Mesothelial cell of epicardium (in vitro differentiated cells): ENCODE results near the gene TMEM187. TPM values are rescaled to one million over a fixed set of nuclear protein-coding genes. Genes with fewer than 3 reads are reported as not detected.

Source experiments
- DNase-seq, 2 experiments: peaks; one replicate each; pipeline ENCODE4 v3.0.0; 2021; ENCODE audit warnings: low spot score in 2 of 2; ENCODE audit not compliant: unreplicated experiment in 2 of 2
- H3K27ac Mint-ChIP-seq: 2 replicates; pipeline ENCODE4 v1.8.0; 2021; ENCODE audit warnings: mixed read lengths
- H3K27me3 Mint-ChIP-seq: 2 replicates; pipeline ENCODE4 v1.8.0; 2021; ENCODE audit warnings: low read depth, mixed read lengths
- H3K36me3 Mint-ChIP-seq: 2 replicates; pipeline ENCODE4 v1.8.0; 2021; ENCODE audit warnings: mixed read lengths
- H3K4me1 Mint-ChIP-seq: 2 replicates; pipeline ENCODE4 v1.8.0; 2021; ENCODE audit warnings: mixed read lengths
- H3K4me3 Mint-ChIP-seq: 2 replicates; pipeline ENCODE4 v1.8.0; 2021; ENCODE audit warnings: mild to moderate bottlenecking, moderate library complexity, mixed read lengths
- H3K9me3 Mint-ChIP-seq: 2 replicates; pipeline ENCODE4 v1.8.0; 2021; ENCODE audit warnings: mixed read lengths
- total RNA-seq: library from RNA; stranded (reverse); gene quantifications from 3 replicates; pipeline ENCODE4 v1.2.1, GENCODE V29; 2021
- TF ChIP-seq, protein P1 (sequence below): fragments of 200-600 bp; sonication (generic); IDR thresholded peaks from one replicate; pipeline ENCODE4 v1.5.0; 2021; ENCODE audit warnings: antibody characterized with exemption; ENCODE audit not compliant: unreplicated experiment

The TMEM187 gene
- total RNA-seq, 1 donor from 2014 or later: 15.0 TPM

DNA sequence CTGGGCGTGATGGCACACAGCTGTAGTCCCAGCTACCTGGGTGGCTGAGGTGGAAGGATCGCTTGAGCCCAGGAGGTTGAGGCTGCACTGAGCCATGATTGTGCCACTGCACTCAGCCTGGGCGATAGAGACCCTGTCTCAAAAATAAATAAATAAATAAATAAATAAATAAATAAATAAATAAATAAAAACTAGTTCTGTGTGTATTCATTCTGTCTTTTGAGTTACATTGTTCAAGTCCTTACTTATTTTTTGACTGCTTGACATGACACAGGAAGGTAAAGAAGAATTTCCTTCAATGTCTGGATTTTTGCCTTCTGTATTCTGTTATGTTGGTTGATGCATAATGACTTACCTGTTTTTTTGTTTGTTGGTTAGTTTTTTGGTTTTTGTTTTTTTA is 35.5 kb upstream of the TMEM187 start:
- Mint-ChIP-seq H3K4me1 (peaks cover 5% of the 10 kb centered on the region), H3K4me3 (no peak overlapping the region), H3K27me3 (no peaks in the 10 kb centered on the region), H3K9me3 (peaks cover 3% of the 10 kb centered on the region), H3K36me3 (no peaks in the 10 kb centered on the region), H3K27ac (no peak overlapping the region)
- no peak for DNase-seq
- TF ChIP-seq, protein P1, sequence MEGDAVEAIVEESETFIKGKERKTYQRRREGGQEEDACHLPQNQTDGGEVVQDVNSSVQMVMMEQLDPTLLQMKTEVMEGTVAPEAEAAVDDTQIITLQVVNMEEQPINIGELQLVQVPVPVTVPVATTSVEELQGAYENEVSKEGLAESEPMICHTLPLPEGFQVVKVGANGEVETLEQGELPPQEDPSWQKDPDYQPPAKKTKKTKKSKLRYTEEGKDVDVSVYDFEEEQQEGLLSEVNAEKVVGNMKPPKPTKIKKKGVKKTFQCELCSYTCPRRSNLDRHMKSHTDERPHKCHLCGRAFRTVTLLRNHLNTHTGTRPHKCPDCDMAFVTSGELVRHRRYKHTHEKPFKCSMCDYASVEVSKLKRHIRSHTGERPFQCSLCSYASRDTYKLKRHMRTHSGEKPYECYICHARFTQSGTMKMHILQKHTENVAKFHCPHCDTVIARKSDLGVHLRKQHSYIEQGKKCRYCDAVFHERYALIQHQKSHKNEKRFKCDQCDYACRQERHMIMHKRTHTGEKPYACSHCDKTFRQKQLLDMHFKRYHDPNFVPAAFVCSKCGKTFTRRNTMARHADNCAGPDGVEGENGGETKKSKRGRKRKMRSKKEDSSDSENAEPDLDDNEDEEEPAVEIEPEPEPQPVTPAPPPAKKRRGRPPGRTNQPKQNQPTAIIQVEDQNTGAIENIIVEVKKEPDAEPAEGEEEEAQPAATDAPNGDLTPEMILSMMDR: no peak

DNA sequence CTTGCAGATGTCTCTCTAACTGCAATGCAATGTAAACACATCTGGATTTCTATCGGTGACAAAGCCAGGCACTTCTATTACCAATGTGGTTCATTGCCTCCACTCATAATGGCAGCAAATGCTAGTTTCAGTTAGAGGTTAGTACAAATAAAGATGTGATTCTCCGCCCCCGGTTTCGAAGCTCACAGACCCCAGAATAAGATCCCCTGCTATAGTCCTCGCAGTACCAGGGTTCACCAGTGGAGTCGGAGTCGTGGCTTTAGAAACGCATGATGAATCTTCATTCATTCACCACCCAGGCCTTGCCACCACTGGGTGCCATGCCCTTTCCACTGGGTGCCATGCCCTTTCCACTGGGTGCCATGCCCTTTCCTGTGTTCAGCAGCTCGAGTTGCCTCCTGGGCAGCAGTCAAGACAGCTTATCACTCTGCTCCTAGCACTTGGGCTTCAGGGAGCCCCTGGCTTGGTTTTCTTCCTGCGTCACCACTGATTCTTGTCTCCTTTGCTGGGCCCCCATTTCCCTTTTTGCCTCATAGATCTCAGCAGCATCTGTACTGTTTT is 34.2 kb upstream of the TMEM187 start:
- Mint-ChIP-seq H3K27me3 (no peaks in the 10 kb centered on the region), H3K27ac (no peak overlapping the region), H3K9me3 (peaks cover 3% of the 10 kb centered on the region), H3K4me1 (peaks cover 5% of the 10 kb centered on the region), H3K36me3 (no peaks in the 10 kb centered on the region), H3K4me3 (no peak overlapping the region)
- DNase-seq: no peak
- TF ChIP-seq, protein P1: peak; percentile 16

DNA sequence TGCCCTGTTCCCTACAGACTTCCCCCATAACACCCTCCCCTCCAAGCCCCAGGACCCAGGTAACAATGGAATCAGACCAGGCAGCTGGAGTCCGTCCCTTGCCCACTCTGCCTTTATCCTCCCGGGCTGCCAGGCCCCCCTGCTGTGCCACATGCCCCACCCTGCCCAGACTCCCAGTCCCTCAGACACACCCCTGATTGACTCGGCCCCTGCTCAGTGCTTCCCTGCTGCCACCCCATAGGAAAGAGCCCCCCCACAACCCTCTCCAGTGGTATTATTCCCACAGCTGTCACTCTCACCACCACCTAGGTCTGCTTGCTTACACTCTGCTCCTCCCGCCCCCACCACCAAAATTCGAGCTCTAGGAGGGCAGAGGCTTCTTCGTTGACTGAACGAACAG is 33.0 kb upstream of the TMEM187 start:
- Mint-ChIP-seq H3K27me3 (no peaks in the 10 kb centered on the region), H3K4me3 (no peak overlapping the region), H3K27ac (no peak overlapping the region), H3K4me1 (no peaks in the 10 kb centered on the region), H3K36me3 (no peaks in the 10 kb centered on the region), H3K9me3 (peaks cover 3% of the 10 kb centered on the region)
- no peak for DNase-seq
- TF ChIP-seq, protein P1: no peak

DNA sequence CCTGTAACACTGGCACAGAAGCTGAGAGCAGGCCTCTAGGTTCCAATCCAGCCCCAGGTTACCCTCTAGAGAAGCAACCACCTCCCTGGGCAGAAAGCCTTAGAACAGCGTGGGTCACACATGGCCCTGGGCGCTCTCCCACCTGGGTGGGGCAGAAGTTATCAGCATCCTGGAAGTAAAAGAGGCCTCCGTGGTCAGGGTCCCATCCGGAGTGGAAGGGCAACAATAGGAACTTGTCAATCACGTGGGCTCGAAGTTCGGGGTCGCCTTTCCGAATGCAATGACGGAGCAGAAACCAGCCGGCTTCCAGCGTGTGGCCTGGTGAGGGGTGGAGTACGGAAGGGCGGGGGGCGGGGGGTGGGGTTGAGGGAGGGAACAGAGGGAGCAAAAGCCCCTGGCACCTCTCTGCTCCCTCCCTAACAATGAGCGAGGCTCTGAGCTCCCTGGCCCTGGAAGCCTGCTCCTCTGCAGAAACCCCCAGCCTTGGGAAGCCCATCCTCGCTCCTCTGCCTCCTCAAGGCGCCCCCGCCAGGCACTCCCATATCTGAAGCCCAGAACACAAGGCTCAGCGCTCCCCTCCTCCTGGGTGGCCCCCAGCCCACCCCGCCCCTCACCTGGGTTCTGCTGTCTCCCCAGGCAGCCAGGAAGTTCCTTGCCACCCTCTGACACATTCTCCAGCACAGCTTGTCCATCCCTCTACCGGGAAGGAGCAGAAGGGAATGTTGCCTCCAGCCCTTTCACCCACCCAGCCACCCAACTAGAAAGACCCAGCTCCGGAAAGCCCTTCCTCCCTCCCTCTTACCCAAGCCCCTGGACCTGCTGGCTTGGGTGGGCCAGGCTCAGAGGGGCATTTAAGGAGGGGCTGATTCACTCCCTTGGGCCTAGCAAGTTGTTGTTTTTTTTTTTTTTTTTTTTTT is 31.0 kb upstream of the TMEM187 start:
- no peak overlapping the region for H3K27ac Mint-ChIP-seq
- H3K4me3 Mint-ChIP-seq: no peak overlapping the region
- H3K27me3 Mint-ChIP-seq: no peaks in the 10 kb centered on the region
- no peaks in the 10 kb centered on the region for H3K4me1 Mint-ChIP-seq
- H3K9me3 Mint-ChIP-seq: peaks cover 2% of the 10 kb centered on the region
- TF ChIP-seq, protein P1: no peak
- no peak for DNase-seq
- H3K36me3 Mint-ChIP-seq: no peaks in the 10 kb centered on the region

DNA sequence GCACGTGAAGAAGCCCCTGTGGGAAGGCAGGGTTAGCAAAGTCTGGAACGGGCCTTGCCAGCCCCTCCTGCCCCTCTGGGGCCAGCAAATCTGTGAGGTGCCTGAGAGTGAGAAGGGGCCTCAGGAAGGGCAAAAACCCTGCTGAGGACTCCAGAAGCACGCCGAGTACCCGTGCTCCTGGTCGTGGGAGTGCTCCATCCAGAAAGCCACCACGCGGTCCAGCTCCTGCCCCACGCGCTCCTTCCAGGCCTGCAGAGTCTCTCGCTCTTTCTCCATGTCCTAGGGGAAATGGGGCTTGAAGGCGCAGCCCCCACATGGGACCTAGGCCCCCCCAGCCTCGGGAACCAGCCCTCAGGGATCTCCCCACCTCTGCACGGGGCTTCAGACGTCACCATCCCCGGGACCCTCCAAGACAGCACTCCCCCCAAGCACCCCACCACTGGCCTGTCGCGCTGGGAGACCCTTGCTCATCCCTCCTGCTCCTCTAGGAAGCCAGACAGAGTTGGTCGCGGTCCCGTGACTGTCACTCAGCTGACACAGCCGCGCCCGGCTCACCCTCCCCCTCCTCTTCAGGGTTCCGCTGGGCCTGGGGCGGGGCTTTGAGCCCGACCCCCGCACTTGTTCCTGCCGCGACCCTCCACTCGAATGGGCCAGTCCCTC is 28.3 kb upstream of the TMEM187 start, which contains the start of gene RENBP:
RENBP (minus strand) TSS at position 504 of the 660 bp plus-strand sequence; CDS start at position 471, 33 bp downstream.
- H3K9me3 Mint-ChIP-seq: no peaks in the 10 kb centered on the region
- DNase-seq: no peak
- TF ChIP-seq, protein P1: no peak
- H3K4me3 Mint-ChIP-seq: peak within 1 kb of the TSS; percentile 43
- H3K27ac Mint-ChIP-seq: no peak within 1 kb of the TSS
- H3K4me1 Mint-ChIP-seq: peaks cover 2% of the 10 kb centered on the region
- H3K36me3 Mint-ChIP-seq: peaks cover 4% of the 10 kb centered on the region
- no peaks in the 10 kb centered on the region for H3K27me3 Mint-ChIP-seq
